Stomach (tissue), 4 donors: Measurements from ENCODE around the gene GP5.

Source experiments
- CTCF ChIP-seq, 7 experiments: fragments of 450-650 bp in 4 of 7; fragments of 200-600 bp in 3 of 7; sonication (generic) in 3 of 7; IDR thresholded peaks; one replicate each; pipeline ENCODE4 v1.5.1; 2016 to 2019; ENCODE audit warnings: antibody characterized with exemption in 7 of 7, control low read depth in 2 of 7, mild to moderate bottlenecking in 1 of 7
- POLR2AphosphoS5 ChIP-seq, 3 donors: sonication (generic); formaldehyde crosslinking; IDR thresholded peaks; one replicate each; pipeline ENCODE4 v1.6.1; 2016; ENCODE audit warnings: antibody characterized with exemption in 3 of 3

DNA sequence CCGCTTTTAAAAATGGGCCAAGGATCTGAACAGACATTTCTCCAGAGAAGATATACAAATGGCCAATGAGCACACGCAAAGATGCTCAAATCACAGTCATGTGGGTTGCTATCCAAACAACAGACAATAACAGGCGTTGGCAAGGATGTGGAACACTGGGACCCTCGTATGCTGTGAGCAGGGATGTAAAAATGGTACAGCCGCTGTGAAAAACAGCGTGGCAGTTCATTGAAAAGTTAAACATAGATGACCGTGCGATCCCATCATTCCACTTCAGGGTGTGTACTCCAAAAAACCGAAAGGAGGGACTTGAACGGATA, 22.9 kb downstream of the GP5 start:
- no peak for TF ChIP-seq CTCF (IDR thresholded peaks at IDR 0.05)
- no peak for TF ChIP-seq POLR2AphosphoS5 (IDR thresholded peaks at IDR 0.05)
